NCI-H524 (cell line): Measurements from ENCODE around the gene ABTB2.

Experiments used
- DNase-seq, 2 experiments: peaks; one replicate each; lab custom pipeline; 2025; lab: John Stamatoyannopoulos, UW

ABTB2 gene

GRCh38 chr11:34166806-34167740 lies 190.7 kb downstream of the ABTB2 start:
- DNase-seq = no peak

GRCh38 chr11:34165786-34166555 lies 191.8 kb downstream of the ABTB2 start:
- DNase-seq = no peak

GRCh38 chr11:34165121-34165520 lies 192.7 kb downstream of the ABTB2 start:
- no peak for DNase-seq

GRCh38 chr11:34162856-34163255 lies 195.0 kb downstream of the ABTB2 start:
- DNase-seq = no peak

GRCh38 chr11:34162493-34162820 lies 195.4 kb downstream of the ABTB2 start:
- no peak for DNase-seq

- DNase-seq = no peak
These were observed 195.9 kb downstream of the ABTB2 start for GRCh38 chr11:34161812-34162492.

GRCh38 chr11:34161361-34161760 lies 196.4 kb downstream of the ABTB2 start:
- no peak for DNase-seq

- no peak for DNase-seq
These were observed 197.0 kb downstream of the ABTB2 start for GRCh38 chr11:34160791-34161190.

- DNase-seq = no peak
These were observed 197.6 kb downstream of the ABTB2 start for GRCh38 chr11:34160049-34160721.

GRCh38 chr11:34158661-34159060 lies 199.1 kb downstream of the ABTB2 start:
- DNase-seq = no peak

- DNase-seq = no peak
These were observed 200.6 kb downstream of the ABTB2 start for GRCh38 chr11:34157163-34157562.

- no peak for DNase-seq
These were observed 202.1 kb downstream of the ABTB2 start for GRCh38 chr11:34155757-34156062.

- DNase-seq = no peak
These were observed 202.6 kb downstream of the ABTB2 start for GRCh38 chr11:34155057-34155756.

- DNase-seq = no peak
These were observed 203.5 kb downstream of the ABTB2 start for GRCh38 chr11:34154059-34154875.

- DNase-seq = no peak
These were observed 205.6 kb downstream of the ABTB2 start for GRCh38 chr11:34151916-34152845.

- no peak for DNase-seq
These were observed 206.6 kb downstream of the ABTB2 start for GRCh38 chr11:34151166-34151565.

GRCh38 chr11:34150494-34151151 lies 207.2 kb downstream of the ABTB2 start:
- DNase-seq = no peak

GRCh38 chr11:34149786-34150185 lies 208.0 kb downstream of the ABTB2 start:
- peak in 1 of 2 experiments; percentile 7 for DNase-seq

GRCh38 chr11:34149274-34149673 lies 208.5 kb downstream of the ABTB2 start:
- DNase-seq = no peak
